BJ (cell line): ENCODE results near the gene PTTG1IP. TPM values are rescaled to one million over a fixed set of nuclear protein-coding genes. Genes with fewer than 3 reads are reported as not detected.

Experiments
- CTCF ChIA-PET: fragments of 350-600 bp; formaldehyde crosslinking; extraction: SDS; loops from one replicate; lab custom pipeline; 2021; ENCODE audit warnings: antibody characterized with exemption, inconsistent platforms; lab: Yijun Ruan, JAX
- POLR2A ChIA-PET: fragments of 300-600 bp; sonication (Branson Sonifier 250); formaldehyde crosslinking; extraction: SDS; loops from one replicate; lab custom pipeline; 2021; ENCODE audit warnings: antibody characterized with exemption; lab: Charles Lee
- DNase-seq: peaks from one replicate; pipeline ENCODE4 v3.0.0-alpha.2; 2011; ENCODE audit warnings: low read depth
- H3K27me3 ChIP-seq: 2 replicates; pipeline ENCODE4 v1.6.0; 2011; ENCODE audit warnings: low read length; ENCODE audit not compliant: control insufficient read depth, insufficient read depth
- H3K36me3 ChIP-seq: 2 replicates; pipeline ENCODE4 v1.5.1; 2011; ENCODE audit warnings: low read length; ENCODE audit not compliant: control insufficient read depth, insufficient read depth
- H3K4me3 ChIP-seq: 2 replicates; pipeline ENCODE4 v1.5.1; 2011; ENCODE audit warnings: low read depth, mild to moderate bottlenecking, control low read depth, low read length
- polyA plus RNA-seq: library from polyadenylated mRNA; depleted of rRNA; stranded (reverse); fragments of >200 nt; gene quantifications from 2 replicates; pipeline ENCODE4 v1.2.3, GENCODE V29; 2011
- TF ChIP-seq, protein P1 (sequence below): IDR thresholded peaks from 2 replicates; pipeline ENCODE4 v1.5.1; 2011; ENCODE audit warnings: low read depth, mild to moderate bottlenecking, control low read depth, inconsistent platforms, low read length, moderate library complexity; ENCODE audit not compliant: insufficient read depth

The PTTG1IP gene
- polyA plus RNA-seq, 1 experiment = 249 TPM

DNA sequence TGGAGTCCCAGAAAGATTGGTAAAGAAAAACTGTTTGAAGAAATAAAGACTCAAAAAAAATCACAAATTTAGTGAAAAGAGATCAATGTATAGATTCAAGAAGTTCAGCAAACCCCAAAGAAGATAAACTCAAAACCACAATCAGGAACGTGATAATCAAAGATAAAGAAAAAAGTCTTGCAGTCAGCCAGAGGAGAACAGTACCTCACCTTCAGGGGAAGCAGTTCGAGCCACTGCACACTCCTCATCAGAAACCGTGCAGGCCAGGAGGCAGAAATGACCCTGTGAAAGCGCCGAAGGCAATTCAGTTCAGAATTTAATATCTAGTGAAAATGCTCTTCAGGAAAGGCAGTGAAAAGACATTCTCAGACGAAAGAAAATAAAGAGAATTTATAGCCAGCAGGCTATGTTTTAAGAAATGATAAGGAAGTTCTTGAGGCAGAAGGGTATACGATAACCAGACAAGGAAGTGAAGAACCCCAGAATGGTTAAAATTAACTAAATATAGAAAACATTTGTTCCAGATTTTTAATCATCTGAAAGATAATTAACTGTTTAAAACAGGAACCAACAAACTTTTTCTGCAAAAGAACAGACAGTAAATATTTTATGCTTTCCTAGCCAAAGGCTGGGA is 42.1 kb downstream of the PTTG1IP start:
- Histone ChIP-seq H3K27me3 (peaks cover 2% of the 10 kb centered on the region), H3K4me3 (no peak overlapping the region), H3K36me3 (no peaks in the 10 kb centered on the region)
- TF ChIP-seq, protein P1, sequence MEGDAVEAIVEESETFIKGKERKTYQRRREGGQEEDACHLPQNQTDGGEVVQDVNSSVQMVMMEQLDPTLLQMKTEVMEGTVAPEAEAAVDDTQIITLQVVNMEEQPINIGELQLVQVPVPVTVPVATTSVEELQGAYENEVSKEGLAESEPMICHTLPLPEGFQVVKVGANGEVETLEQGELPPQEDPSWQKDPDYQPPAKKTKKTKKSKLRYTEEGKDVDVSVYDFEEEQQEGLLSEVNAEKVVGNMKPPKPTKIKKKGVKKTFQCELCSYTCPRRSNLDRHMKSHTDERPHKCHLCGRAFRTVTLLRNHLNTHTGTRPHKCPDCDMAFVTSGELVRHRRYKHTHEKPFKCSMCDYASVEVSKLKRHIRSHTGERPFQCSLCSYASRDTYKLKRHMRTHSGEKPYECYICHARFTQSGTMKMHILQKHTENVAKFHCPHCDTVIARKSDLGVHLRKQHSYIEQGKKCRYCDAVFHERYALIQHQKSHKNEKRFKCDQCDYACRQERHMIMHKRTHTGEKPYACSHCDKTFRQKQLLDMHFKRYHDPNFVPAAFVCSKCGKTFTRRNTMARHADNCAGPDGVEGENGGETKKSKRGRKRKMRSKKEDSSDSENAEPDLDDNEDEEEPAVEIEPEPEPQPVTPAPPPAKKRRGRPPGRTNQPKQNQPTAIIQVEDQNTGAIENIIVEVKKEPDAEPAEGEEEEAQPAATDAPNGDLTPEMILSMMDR = no peak
- no peak for DNase-seq
- POLR2A ChIA-PET = no interaction called here
- CTCF ChIA-PET = no interaction called here

DNA sequence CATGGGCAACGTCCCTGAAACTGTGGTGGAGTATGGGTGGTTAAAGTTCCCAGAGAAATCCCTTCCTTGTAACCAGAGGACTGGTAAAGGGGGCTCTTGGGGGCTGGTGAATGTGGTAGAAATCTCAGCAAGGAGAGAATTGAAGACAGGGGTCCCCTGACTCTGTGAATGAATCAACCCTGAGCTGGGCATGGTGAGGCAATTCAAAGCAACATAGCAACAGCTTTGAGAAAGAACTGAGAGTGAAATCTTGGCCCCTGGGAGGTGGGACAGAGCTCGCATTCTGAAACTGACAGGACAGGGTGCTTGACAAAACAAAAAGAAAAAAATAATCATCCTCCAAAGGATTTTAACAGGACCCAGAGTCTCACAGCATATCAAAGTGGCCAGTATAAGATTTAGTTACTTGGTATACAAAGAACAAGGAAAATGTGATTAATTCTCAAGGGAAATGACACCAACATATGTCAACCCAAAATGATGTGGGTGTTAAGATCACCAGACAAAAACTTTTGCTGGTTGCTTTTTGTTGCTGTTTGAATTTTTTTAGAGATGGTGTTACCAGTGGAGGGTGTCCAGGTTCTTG is 43.9 kb downstream of the PTTG1IP start:
- POLR2A ChIA-PET = no interaction called here

DNA sequence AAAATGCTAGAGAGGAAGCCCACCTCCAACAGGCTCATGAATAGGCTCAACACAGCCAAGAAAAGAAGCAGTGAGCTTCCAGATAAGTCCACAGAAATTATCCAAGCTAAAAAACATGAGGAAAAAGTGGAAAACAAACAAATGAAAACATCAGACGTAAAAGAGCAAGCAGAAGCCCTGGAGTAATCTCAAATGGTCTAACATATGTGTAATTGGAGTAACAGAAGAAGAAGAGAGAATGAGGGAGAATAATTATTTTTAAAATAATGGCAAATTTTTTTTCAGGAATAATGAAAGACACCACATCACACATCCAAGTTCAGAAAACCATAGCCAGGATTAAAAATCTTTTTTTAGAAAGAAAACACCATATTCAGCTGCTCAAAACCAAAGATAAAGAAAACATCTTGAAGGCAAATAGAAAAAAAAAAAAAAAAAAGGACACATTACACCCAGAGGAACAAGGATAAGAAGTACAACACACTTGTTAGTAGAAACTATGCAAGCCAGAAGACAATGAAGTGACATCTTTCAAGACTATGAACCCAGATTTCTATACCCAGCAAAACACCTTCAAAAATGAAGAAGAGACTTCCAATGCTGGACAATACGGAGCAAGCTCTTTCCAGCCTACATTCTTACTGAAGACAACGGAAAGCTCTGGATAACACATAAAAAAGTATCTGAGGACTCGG is 45.0 kb downstream of the PTTG1IP start:
- DNase-seq = no peak
- ChIA-PET POLR2A (no interaction called here), CTCF (interaction anchor here (0.9 to 1.6 kb wide), 2 partner anchors 15 to 18 kb away, joined by 3 to 4 read pairs; no protein-coding TSS in a partner anchor)
- H3K36me3 ChIP-seq = no peaks in the 10 kb centered on the region
- TF ChIP-seq, protein P1 = no peak
- no peak overlapping the region for H3K4me3 ChIP-seq
- H3K27me3 ChIP-seq = no peaks in the 10 kb centered on the region; the same call in 1 of the 2 replicates

More for the DNA sequence above, 43.9 kb downstream of the PTTG1IP start:
- CTCF ChIA-PET = interaction anchor here (0.9 to 1.6 kb wide), 2 partner anchors 14 to 17 kb away, joined by 3 to 4 read pairs; no protein-coding TSS in a partner anchor
- TF ChIP-seq, protein P1 = no peak
- Histone ChIP-seq H3K27me3 (no peaks in the 10 kb centered on the region; the same call in 1 of the 2 replicates), H3K4me3 (no peak overlapping the region), H3K36me3 (no peaks in the 10 kb centered on the region)
- DNase-seq = no peak

DNA sequence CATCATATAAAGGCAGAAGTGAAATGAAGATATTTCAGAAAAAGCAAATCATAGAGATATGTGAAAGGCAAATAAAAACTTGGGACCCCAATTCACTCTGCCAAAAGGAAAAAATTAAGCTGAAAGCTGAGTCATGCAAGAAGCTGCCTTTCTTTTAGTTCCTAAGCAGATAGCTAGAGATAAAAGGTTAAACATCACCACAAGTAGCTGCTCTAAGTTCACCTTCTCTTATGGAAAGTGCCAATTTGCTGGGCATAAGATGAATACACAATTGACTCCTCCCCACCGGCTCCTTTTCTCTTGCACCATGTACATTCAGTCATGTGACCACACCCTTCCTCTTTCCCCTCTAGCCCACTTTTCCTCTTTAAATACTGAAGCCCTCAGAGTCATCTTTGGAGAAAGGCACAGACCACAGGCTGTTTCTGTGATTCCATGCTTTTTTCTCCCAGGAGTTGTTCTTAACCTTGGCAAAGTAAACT is 50.3 kb downstream of the PTTG1IP start:
- DNase-seq = no peak
- H3K27me3 ChIP-seq = no peaks in the 10 kb centered on the region
- POLR2A ChIA-PET = no interaction called here
- CTCF ChIA-PET = interaction anchor here (0.7 kb wide), 2 partner anchors 59 to 61 kb away, joined by 3 read pairs; no protein-coding TSS in a partner anchor
- TF ChIP-seq, protein P1 = no peak
- no peaks in the 10 kb centered on the region for H3K36me3 ChIP-seq
- H3K4me3 ChIP-seq = no peak overlapping the region
